ENCODE measurements around the gene MRTFA.
"Not testable (repeated sequence)": the region's sequence is repeated elsewhere in the genome, so short reads cannot be mapped to it uniquely, and the experiment has no call there.

The MRTFA gene

GRCh38 chr22:40636380-40637182 is at the start of gene MRTFA:
Gene MRTFA (minus strand): TSS chr22:40636719.
- peak; percentile 100 for DNase-seq

- DNase-seq = peak; percentile 31
Measured at GRCh38 chr22:40685406-40685805, 48.9 kb upstream of the MRTFA start.

GRCh38 chr22:40684728-40685127 is 48.2 kb upstream of the MRTFA start:
- DNase-seq = no peak

GRCh38 chr22:40681451-40681850 is 44.9 kb upstream of the MRTFA start:
- no peak for DNase-seq

GRCh38 chr22:40680819-40681183 is 44.3 kb upstream of the MRTFA start:
- DNase-seq = no peak

- DNase-seq = no peak
Measured at GRCh38 chr22:40679964-40680818, 43.7 kb upstream of the MRTFA start.

GRCh38 chr22:40679249-40679963 is 42.9 kb upstream of the MRTFA start, which contains the start of gene MCHR1:
Gene MCHR1 (plus strand): TSS chr22:40679484. CDS start chr22:40679653, 169 bp downstream.
- DNase-seq = no peak

- DNase-seq = no peak
Measured at GRCh38 chr22:40678493-40679248, 42.2 kb upstream of the MRTFA start.

- no peak for DNase-seq
Measured at GRCh38 chr22:40676644-40677043, 40.1 kb upstream of the MRTFA start.

GRCh38 chr22:40676166-40676565 is 39.6 kb upstream of the MRTFA start:
- not testable (repeated sequence) for DNase-seq

- DNase-seq = no peak
Measured at GRCh38 chr22:40674274-40674673, 37.8 kb upstream of the MRTFA start.

- DNase-seq = no peak
Measured at GRCh38 chr22:40673017-40673416, 36.5 kb upstream of the MRTFA start.

- no peak for DNase-seq
Measured at GRCh38 chr22:40671796-40672360, 35.4 kb upstream of the MRTFA start.

- no peak for DNase-seq
Measured at GRCh38 chr22:40671369-40671768, 34.9 kb upstream of the MRTFA start.

GRCh38 chr22:40670058-40670457 is 33.5 kb upstream of the MRTFA start:
- no peak for DNase-seq

- peak; percentile 84 for DNase-seq
Measured at GRCh38 chr22:40668611-40669411, 32.3 kb upstream of the MRTFA start.

- no peak for DNase-seq
Measured at GRCh38 chr22:40666151-40666848, 29.8 kb upstream of the MRTFA start.

- DNase-seq = no peak
Measured at GRCh38 chr22:40665312-40665711, 28.8 kb upstream of the MRTFA start.

- no peak for DNase-seq
Measured at GRCh38 chr22:40661671-40662070, 25.2 kb upstream of the MRTFA start.

- DNase-seq = no peak
Measured at GRCh38 chr22:40660730-40661129, 24.2 kb upstream of the MRTFA start.

- DNase-seq = no peak
Measured at GRCh38 chr22:40659166-40659565, 22.6 kb upstream of the MRTFA start.

All from activated CD4-positive, alpha-beta T cell treated with anti-CD3 and anti-CD28 coated beads, Interleukin-2, amount 50 U/mL, for 16 hours (primary cell).